ENCODE measurements around the gene ZNF69.
A peak's percentile ranks its signal among the peaks of the same experiment; 100 is the strongest.
"Not testable (repeated sequence)": the region's sequence is repeated elsewhere in the genome, so short reads cannot be mapped to it uniquely, and the experiment has no call there.

The ZNF69 gene

DNA sequence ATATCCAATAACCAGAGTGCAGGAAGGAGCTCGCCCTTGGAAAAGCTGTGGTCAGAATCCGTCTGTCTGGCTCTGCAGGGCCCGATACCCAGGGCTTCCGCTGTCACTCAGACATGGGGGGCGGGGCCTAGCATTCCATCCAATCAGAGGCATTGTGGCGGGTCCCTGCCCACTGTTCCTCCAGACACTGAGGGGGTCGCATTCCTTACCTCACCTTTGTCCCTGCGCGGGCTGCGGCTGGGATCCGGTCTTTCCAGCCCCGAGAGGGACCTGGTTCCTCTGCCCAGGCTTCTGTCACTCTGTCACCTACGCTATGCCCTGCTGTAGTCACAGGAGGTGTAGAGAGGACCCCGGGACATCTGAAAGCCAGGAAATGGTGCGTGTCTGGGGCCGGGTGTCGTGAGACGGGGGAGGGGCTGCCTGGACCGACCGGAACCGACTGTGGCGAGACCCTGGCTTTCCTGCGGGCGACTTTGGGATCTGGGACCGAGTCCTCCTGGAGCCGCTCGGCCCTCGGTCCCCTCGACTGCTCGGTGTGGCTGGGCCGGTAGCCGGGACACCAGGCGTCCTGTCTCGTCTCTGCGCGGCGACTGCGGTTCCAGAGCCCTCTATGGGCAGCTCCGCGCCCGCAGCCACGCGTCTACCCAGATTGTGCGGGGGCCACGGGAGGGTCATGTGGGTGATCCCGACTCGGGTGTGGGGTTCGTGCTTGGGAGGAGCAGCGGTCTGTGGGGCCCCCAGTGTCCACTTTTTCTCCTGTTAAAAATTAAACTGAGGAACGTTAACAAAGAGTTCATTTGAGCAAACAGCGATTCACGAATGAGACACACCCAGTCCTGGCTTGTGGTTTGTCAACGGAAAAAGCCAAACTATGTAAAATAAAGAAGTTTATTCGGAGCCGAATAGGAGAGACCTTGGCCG is at the start of gene ZNF69:
Gene ZNF69 (plus strand): TSS at position 172 of the 921 bp plus-strand sequence. CDS start 142 bp downstream, at position 314.
- DNase-seq: peak; percentile 7

DNA sequence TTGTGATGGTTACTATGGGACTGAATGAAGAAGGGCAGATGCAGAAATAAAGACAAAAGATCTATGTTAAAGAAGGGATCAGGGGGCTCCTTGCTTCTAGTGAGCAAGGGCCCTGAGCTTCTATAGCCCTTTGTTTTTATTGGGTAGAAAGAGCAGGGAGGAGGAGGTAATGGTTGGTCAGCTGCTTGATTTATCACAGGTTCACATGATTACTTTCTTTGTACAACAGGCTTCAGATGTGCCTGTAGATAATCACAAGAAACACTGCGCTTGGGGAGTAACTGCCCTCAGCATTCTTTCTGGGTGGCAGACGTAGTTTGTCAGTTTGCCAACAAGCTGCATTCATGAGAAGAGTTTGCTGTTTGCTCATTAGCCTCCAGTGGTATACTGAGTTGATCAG is 43.9 kb upstream of the ZNF69 start:
- no peak for DNase-seq

- DNase-seq: not testable (repeated sequence)
These were observed 40.0 kb upstream of the ZNF69 start for GRCh38 chr19:11847615-11848014.

DNA sequence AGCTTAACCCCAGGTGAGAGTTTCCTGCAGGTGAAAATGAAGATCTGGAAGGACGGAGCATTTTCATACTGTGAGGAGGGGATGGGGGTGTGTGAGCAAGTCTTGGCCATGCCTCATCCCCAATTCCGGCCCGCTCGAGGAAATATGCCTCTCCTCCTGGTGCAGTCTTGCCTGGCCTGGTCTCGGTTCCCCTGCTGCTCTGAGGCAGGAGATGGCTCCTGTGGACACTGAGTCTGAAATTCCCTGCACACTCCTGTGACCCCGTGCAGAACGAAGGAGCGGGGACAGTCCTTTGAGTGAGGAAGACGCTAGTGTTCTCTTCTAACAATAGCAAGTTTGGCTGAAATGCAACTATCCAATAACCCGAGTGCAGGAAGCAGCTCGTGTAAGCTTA is 39.4 kb upstream of the ZNF69 start:
- no peak for DNase-seq

DNA sequence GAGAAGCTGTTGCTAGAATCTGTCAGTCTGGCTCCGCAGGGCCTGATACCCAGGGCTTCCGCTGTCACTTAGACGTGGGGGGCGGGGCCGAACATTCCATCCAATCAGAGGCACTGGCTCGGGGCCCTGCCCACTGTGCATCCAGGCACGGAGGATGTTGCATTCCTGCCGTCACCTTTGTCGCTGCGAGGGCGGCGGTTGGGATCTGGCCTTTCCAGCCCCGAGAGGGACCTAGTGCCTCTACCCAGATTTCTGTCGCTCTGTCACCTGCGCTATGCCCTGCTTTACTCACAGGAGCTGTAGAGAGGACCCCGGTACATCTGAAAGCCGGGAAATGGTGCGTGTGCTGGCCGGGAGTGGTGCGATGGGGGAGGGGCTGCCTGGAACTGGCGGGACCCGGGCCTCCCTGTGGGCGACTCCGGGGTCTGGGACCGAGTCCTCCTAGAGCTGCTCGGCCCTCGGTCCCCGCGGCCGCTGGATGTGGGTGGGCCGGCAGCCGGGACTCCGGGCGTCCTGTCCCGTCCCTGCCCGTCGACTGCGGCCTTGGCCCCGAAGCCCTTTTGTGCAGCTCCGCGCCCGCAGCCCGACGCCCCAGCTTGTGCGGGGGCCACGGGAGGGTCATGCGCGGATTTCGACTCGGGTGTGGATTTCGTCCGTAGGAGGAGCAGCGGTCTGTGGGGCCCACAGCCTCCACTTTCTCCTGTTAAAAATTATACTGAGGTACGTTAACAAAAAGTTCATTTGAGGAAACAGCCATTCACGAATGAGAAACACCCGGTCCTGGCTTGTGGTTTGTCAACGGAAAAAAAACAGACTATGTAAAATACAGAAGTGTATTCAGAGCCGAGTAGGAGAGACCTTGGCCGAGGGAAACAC is 38.8 kb upstream of the ZNF69 start, which contains the start of gene ZNF439:
Gene ZNF439 (plus strand): TSS at position 133 of the 876 bp plus-strand sequence. CDS start 142 bp downstream, at position 275.
- DNase-seq: peak; percentile 88

DNA sequence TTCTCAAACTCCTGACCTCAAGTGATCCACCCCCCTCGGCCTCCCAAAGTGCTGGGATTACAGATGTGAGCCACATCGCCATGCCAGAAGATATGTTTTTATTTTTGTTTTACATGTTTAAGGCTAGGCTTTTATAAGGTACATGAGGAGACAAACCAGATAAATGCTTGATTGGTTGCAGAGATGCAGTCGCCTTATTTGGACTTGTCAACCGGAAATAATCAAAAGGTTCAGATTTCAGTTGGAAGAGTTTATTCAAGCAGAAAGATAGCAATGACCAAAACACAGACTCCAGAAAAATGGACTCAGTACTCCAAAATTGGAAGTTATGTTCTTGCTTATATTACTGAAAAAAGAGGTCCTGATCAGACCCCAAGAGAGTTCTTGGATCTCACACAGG is 37.3 kb upstream of the ZNF69 start:
- DNase-seq: not testable (repeated sequence)

DNA sequence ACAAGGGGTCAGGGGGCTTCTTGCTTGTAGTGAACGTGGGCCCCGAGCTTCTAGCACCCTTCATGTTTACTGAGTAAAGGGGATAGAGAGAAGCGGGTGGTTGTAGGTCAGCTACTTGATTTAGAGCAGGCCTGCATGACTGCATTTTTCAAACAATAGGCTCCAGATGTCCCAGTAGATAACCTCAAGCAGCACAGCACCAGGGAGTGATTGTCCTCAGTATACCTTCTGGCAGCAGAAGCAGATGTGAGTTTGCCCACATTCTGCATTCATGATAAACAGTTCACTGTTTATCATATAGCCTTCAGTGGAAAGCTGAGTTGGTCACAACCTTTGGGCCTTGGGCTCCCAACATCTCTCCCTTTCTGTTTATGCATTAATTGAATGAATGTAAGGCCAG is 34.2 kb upstream of the ZNF69 start:
- DNase-seq: no peak

DNA sequence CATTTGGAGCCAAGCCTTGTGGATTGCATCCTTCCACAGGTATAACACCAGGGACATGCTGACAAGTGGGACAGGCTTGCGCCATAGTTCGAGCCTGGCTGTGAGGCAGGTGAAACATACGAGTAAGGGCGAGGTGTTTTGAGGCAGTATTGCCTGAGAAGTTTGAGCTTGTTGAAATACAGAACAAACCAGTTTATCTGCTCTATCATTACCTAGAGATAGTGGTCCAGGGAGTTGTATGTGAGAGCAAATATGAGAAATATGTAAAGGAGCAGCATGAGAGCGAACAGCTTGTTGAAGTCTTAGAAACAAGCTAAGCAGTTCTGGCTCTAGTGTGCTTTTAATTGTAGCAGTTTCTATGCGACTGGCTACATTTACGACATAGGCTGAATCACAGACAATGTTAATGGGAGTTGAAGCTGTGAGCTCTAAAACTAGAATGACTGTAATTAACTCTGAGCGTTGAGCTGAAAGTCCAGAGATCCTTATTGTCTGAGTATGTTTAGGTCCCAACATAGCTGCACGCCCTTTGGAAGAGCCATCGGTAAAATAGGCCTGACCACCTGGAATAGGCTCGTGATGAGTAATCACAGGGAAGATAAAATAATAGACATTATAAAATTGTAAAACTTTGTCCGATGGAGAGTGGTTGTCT is 30.9 kb upstream of the ZNF69 start:
- DNase-seq: no peak

- DNase-seq: no peak
These were observed 26.9 kb upstream of the ZNF69 start for GRCh38 chr19:11860721-11861120.

- DNase-seq: no peak
These were observed 26.3 kb upstream of the ZNF69 start for GRCh38 chr19:11861301-11861700.

- DNase-seq: not testable (repeated sequence)
These were observed 19.8 kb upstream of the ZNF69 start for GRCh38 chr19:11867766-11868165.

DNA sequence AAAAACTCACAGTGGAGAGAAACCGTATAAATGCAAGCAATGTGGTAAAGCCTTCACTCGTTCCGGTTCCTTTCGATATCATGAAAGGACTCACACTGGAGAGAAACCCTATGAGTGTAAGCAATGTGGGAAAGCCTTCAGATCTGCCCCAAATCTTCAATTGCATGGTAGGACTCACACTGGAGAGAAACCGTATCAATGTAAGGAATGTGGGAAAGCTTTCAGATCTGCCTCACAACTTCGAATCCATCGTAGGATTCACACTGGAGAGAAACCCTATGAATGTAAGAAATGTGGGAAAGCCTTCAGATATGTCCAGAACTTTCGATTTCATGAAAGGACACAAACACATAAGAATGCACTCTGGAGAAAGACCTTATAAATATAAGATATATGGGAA is 19.4 kb upstream of the ZNF69 start:
- no peak for DNase-seq

DNA sequence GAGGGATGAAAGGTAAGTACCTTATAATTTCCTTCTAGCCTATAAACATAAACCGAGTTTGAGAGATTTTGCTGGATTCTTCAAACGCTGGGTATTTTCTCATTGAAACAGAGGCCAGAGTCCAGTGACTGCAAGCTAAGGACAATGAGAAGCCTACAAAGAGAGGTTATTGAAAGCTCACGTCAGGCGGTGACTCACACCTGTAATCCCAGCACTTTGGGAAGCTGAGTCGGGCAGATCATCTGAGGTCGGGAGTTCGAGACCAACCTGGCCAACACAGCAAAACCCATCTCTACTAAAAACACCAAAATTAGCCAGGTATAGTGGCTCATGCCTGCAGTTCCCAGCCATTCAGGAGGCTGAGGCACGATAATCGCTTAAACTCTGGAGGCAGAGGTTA is 15.0 kb upstream of the ZNF69 start:
- no peak for DNase-seq

GRCh38 chr19:11873762-11874161 is 13.8 kb upstream of the ZNF69 start:
- DNase-seq: no peak

DNA sequence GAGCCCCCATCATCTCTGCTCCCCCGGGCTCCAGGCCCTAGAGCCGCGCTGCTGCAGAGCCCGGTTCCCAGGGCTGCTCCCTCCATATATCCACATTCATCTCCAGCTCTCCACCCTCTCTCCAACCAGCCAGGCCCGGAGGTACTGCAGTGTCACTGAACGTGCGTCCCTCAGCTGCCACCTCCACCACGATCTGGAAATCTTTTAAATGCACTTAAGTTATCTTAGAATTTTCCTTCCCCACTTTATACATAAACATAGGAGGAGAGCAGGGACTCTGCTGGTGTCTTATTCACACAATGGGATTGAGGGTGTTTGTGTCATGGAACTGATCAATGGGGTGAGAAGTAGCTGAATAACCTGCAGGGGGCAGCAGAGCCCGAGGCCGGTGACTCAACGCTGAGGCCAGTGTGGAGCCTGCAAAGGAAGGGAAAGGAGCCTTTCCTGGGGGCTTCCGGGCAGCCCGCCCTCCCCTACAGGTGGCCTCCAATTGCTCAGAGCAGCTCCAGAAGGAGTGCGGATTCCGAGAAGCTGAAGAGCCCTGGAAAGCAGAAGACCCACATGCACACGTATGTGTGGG is 7.8 kb upstream of the ZNF69 start:
- DNase-seq: not testable (repeated sequence)

DNA sequence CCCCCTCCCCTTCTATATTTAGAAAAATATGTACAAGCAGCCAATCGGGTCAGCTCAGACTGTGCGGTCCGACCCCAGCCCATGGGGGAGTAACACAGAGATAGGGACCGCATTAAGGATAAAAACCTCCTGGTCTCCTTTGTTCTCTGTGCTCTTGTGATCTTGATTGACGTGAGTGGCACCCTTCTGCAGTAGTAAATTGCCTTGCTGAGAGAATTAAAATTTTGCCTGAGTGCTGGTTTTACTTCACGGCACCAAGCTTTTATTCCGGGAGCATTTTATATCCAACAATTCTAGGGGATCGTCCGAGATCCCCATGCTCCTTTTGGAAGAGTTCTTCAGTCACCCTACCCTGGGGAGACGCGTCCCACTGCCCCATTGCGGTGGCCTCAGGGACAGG is 7.0 kb upstream of the ZNF69 start:
- no peak for DNase-seq

DNA sequence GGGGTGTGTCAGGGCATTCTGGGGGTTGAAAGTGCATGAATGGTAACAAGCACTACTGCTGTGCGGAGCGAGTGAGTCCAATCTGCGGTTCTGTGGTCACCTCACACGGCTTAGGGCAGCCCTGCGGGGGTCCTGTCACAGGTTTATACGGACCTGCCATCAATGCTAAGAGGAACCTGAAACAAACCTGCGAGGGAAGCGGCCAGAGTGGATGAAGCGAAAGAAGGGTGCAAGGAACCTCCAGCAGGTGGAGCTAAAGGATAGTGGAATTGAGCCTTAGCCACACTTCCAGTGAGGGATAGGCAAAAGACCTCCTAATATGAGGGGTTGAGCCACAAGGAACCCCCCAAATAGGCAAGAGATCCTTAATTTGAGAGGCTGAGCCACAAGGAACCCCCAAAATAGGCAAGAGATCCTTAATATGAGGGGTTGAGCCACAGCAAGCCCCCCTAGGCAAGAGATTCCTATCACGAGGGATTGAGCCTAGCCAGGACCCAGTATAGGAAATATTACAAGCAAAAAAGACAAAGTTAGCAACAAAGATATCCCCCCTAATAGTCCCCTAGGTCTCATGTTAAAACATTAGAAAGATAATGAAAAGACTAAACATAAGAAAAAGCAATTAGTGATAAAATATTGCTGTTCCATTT is 6.3 kb upstream of the ZNF69 start:
- DNase-seq: peak; percentile 61

- no peak for DNase-seq
These were observed 5.0 kb upstream of the ZNF69 start for GRCh38 chr19:11882606-11883005.

DNA sequence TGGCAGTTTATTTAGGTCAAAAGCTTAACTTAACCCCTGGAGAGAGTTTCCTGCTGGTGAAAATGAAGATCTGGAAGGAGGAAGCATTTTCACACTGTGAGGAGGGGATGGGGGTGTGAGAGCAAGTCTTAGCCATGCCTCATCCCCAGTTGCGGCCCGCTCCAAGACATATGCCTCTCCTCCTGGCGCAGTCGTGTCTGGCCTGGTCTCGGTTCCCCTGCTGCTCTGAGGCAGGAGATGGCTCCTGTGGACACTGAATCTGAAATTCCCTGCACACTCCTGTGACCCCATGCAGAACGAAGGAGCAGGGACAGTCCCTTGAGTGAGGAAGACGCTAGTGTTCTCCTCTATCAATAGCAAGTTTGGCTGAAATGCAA is 360 bp upstream of the ZNF69 start:
- DNase-seq: no peak

DNA sequence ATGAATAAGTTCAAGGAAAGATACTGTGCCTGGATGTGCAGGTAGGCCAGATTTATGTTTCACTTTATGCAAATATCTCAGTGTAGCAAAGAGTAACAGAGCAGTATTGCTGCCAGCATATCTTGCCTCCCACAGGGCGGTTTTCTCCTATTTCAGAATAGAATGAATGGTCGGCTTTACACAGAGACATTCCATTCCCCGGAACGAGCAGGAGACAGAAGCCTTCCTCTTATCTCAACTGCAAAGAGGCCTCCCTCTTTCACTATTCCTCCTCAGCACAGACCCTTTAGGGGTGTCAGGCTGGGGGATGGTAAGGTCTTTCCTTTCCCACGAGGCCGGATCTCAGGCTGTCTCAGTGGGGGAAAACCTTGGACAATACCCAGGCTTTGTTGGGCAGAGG is 2.3 kb downstream of the ZNF69 start:
- DNase-seq: not testable (repeated sequence)

DNA sequence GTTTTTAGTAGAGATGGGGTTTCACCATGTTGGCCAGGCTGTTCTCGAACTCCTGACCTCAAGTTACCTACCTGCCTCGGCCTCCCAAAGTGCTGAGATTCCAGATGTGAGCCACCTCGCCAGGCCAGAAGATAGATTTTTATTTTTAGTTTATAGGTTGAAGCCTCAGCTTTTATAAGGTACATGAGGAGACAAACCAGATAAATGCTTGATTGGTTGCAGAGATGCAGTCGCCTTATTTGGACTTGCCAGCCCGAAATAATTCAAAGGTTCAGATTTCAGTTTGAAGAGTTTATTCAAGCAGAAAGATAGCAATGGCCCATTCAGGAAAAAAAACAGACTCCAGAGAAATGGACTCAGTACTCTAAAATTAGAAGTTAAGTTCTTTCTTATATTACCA is 3.1 kb downstream of the ZNF69 start:
- DNase-seq: no peak

DNA sequence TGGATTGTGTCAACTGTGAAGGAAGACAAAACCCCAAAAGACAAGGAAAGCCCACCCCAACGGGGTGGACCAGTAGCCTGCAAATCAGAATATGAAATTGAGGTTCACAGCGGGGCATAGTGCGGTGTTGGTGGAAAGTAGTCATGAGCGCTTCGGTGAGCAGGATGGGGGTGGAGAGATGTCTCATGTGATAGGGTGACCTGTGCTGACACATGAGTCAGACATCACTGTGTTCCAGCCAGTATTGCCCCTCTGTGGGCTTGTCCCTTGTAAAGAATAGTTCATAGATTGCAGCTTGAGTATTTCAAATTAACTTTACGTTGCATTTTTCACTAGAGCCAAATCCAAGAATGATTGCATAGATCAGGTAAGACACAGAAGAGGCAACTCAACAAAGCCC is 7.3 kb downstream of the ZNF69 start:
- DNase-seq: no peak
